Neural progenitor cell (in vitro differentiated cells): ENCODE measurements around the gene CD44.

Source experiments
- EZH2 ChIP-seq: fragments of 200-600 bp; sonication (generic); IDR thresholded peaks from 2 replicates; pipeline ENCODE4 v1.6.1; 2017; ENCODE audit warnings: antibody characterized with exemption, mild to moderate bottlenecking, moderate library complexity
- EZH2phosphoT487 ChIP-seq: fragments of 200-600 bp; sonication (generic); IDR thresholded peaks from 2 replicates; pipeline ENCODE4 v1.6.1; 2017; ENCODE audit warnings: antibody characterized with exemption
- TF ChIP-seq, protein P1 (sequence below): fragments of 200-600 bp; sonication (generic); IDR thresholded peaks from 2 replicates; pipeline ENCODE4 v1.5.1; 2017; ENCODE audit warnings: antibody characterized with exemption, mild to moderate bottlenecking

DNA sequence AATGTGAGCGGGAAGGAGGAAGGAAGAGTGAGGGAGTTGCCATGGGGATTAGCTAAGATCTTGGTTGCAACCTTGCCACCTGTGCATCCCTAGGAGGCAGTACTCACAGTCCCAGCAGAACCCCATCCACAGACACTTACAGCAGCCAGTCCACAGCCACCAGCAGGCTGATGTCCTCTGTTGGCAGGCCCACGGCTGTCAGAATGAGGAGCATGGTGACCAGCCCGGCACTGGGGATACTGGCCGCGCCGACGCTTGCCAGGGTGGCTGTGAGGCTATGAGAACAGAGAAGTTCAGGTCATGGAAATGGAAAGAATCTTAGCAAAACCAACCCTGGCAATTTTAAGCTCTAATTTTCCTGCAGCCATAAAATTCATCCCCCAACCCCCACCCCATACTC, 141.8 kb downstream of the CD44 start:
- TF ChIP-seq, protein P1, sequence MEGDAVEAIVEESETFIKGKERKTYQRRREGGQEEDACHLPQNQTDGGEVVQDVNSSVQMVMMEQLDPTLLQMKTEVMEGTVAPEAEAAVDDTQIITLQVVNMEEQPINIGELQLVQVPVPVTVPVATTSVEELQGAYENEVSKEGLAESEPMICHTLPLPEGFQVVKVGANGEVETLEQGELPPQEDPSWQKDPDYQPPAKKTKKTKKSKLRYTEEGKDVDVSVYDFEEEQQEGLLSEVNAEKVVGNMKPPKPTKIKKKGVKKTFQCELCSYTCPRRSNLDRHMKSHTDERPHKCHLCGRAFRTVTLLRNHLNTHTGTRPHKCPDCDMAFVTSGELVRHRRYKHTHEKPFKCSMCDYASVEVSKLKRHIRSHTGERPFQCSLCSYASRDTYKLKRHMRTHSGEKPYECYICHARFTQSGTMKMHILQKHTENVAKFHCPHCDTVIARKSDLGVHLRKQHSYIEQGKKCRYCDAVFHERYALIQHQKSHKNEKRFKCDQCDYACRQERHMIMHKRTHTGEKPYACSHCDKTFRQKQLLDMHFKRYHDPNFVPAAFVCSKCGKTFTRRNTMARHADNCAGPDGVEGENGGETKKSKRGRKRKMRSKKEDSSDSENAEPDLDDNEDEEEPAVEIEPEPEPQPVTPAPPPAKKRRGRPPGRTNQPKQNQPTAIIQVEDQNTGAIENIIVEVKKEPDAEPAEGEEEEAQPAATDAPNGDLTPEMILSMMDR = no peak
- TF ChIP-seq EZH2phosphoT487 (no peak), EZH2 (no peak)
